HG03095 (cell line): ENCODE results near the gene KMT2E.
"Not testable (repeated sequence)": the region's sequence is repeated elsewhere in the genome, so short reads cannot be mapped to it uniquely, and the experiment has no call there.

Source experiments
- ATAC-seq: cut with Tn5 transposase; IDR thresholded peaks from one replicate; pipeline ENCODE4 v1.9.1; 2021; ENCODE audit warnings: moderate library complexity; ENCODE audit not compliant: unreplicated experiment

Gene KMT2E

DNA sequence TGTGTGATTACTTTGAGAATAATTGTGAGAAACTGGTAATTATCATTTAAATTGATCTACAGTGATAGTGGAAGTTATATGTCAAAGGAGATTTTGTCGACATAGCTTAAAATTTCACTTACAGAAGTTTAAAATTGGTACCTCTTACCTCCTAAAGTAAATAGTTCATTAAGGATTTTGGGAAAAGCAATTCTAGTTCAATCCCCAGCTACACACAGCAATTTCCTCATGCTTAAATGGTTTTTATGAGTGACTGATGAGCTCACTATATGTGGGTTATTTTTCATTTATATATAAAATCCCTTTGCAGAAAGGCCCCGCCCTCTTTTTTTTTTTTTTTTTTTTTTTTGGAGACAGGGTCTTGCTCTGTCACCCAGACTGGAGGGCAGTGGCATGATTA is 12.7 kb downstream of the KMT2E start:
- no peak for ATAC-seq

DNA sequence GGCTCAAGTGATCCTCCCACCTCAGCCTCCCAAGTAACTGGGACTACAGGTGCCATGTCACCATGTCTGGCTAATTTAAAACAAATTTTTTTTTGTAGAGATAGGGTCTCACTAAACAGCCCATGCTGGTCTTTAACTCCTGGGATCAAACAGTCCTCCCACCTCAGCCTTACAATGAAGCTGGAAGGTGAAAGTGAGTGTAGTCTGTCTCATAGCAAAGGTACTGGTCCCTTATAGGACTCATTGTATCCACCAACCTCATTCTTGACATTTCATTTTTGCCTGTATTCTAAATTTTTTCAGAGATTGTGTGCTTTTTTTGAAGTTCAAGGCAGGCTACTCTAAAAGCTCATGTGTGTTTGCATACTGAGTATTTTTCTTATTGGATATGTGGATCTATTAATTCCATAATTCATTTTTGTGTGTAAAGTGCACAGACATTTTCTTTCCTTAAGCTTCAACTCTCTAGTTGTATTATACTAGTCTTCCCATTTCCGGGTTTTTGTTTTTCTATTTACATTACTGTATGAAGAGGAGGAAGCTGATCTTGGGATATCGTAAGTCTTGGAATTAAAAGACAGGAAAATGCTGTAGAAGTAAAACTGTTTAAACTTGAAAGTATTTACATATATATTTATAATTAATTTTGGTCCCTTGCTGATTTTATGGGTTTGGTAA is 13.3 kb downstream of the KMT2E start:
- ATAC-seq: no peak

DNA sequence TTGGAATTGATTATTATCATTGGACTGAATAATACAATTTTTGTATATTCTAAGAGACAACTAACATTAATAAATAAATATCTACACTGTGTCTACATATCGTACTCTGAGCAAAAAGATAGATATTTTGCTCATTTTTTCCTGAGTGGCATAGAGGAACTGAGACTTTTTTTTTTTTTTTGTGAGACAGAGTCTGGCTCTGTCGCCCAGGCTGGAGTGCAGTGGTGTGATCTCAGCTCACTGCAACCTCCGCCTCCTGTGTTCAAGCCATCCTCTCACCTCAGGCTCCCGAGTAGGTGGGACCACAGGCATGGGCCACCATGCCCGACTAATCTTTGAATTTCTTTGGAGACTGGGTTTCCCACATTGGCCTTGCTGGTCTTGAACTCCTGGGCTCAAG is 14.0 kb downstream of the KMT2E start:
- no peak for ATAC-seq

DNA sequence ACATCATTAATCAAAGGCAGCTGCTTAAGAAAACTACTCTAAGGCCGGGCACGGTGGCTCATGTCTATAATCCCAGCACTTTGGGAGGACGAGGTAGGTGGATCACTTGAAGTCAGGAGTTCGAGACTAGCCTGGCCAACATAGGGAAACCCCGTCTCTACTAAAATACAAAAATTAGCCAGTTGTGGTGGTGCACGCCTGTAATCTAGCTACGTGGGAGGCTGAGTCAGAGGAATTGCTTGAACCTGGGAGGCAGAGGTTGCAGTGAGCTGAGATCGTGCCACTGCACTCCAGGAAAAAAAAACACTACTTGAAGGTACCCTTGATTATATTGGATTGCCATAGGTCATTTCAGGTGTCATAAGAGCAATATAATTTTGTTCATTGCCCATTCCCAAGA is 14.9 kb downstream of the KMT2E start:
- ATAC-seq: not testable (repeated sequence)

DNA sequence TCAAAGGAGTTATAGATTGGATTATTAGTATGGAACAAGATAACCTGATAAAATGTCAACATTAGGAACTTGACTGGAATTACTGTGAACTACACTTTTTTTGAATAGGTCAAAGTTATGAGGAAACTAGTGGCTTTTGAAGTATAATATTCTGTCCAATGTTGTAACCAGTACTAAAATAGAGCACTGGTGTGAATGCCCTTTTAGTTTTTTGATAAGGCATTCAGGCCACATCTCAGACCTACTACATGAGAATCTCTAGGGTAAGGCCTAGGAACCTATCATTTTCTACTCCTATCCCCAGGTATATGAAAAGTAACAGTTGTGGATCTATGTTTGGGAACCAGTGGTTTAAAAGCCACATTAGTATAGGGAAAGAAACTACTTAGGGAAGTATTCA is 16.4 kb downstream of the KMT2E start:
- no peak for ATAC-seq

DNA sequence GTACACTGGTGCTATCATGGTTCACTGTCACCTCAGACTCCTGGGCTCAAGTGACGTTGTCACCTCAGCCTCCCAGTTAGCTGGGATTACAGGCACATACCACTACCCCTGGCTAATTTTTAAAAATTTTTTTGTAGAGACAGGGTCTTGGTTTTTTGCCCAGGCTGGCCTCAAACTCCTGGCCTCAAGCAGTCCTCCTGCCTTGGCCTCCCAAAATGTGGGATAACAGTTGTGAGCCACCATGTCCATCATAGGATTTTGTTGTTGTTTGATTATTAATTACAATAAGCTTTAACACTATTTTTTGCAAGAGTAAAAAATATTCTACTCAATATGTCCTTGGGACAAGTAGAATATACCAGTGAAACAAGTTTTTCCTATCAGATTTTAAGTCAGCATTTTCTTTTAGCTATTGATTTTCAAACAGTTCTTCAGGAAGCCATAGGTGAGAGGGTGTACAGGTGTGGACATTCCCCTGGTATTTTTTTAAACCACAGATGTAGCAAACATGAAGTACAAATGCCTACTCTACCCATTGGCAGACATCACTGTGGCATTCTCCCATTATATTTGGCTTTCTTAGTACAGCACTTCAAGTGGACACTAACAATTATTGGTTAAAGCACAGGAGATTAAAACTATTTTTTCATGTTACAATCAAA is 18.7 kb downstream of the KMT2E start:
- ATAC-seq: no peak

DNA sequence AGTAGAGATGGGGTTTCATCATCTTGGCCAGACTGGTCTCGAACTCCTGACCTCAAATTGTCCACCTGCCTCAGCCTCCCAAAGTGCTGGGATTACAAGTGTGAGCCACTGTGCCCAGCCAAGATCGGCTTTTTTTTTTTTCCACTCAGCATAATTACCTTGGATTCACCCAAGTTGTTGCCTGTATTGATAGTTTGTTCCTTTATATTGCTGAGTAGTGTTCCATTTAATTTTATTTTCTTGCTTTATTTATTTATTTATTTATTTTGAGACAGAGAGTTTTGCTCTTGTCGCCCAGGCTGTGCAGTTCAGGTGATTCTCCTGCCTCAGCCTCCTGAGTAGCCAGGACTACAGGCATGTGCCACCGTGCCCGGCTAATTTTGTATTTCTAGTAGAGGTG is 21.3 kb downstream of the KMT2E start:
- no peak for ATAC-seq

DNA sequence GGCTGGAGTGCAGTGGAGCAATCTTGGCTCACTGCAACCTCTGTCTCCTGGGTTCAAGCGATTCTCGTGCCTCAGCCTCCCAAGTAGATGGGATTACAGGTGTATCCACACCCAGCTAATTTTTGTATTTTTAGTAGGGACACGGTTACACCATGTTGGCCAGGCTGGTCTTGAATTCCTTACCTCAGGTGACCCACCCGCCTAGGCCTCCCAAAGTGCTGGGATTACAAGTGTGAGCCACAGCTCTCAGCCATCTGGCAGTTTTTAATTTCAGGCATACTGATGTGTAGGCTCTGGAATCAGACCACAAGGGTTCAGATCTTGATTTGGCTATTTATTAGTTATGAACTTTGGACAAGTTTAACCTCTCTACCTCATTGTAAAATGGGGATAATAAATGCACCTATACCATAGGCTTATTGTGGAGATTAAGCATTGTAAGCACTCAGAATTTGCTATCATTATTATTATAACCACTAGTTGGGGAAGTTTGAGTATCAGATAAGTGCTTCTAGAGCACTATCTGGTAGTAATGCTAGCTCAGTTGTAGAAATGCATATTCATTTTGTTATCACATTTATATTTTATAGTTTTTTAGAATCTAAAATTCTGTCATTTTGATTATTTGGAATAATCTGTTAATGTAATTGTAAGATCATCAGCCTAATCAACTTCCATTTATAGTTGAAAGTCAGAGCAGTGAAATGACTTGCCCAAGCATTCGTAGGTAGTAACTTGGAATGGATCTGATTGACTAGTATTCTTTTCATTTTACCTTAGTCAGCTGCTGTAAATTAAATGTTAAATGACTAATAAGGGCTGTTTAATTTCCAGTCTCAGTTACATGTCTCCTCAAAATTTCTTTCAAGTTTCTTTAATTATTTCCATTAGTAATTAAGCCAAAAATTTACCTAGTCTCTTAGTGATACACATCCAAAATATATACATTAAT is 22.5 kb downstream of the KMT2E start:
- ATAC-seq: no peak

DNA sequence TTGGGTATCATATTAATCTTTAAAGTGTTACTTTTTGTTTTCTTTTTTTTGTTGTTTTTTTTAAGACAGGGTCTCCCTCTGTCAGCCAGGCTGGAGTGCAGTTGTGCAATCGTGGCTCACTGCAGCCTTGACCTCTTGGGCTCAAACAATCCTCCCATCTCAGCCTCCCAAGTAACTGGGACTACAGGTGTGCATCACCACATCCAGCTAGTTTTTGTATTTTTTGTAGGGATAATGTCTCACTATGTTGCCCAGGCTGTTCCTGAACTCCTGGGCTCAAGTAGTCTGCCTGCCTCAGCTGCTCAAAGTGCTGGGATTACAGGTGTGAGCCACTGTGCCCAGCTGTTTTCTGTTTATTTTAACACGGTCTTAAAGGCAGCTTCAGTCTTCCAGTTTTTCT is 23.3 kb downstream of the KMT2E start:
- no peak for ATAC-seq

DNA sequence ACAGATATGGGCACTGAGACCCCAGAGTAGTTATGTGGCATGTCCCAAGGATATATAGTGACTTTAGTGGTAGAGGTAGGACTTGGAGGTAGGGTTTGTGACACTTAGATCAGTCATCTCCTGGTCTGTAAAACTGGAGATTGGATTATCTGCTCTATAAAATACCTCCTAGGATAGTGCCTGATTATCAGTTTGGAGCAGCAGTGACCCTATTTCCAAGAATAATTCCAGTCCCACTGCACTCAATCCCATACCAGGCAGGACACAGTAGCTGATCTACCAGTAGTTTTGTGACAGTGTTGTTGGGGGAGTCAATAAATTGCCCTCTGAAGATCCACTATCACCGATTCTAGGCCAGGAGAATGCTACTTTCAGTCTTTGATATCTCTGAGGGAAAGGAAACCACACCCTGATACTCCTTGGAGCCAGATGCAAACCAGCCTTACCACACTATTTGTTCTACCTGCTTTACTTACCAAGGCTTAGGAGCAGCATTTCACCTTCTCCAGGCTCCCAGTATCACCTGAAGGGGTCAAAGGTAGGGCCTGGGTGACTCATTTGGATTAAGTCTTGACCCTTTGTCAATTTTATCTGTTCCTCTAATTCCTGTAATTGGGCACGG is 30.6 kb downstream of the KMT2E start:
- no peak for ATAC-seq

DNA sequence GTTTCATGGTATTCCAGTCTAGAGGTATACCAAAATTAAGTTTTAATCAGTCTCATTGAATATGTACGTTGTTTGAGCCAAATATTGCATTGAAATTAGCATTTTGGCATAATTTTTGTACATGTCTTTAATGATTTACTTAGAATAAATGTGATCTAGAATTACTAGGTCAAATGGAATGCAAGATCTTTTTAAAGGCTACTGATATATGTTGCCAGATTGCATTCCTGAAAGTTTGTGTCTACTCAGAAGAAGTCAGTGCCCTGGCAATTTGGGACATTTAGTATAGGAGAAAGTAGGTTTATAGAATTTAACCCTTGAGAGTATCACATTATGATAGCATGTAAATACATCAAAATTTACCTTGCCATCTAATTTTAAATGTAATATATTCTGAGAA is 32.4 kb downstream of the KMT2E start:
- no peak for ATAC-seq

DNA sequence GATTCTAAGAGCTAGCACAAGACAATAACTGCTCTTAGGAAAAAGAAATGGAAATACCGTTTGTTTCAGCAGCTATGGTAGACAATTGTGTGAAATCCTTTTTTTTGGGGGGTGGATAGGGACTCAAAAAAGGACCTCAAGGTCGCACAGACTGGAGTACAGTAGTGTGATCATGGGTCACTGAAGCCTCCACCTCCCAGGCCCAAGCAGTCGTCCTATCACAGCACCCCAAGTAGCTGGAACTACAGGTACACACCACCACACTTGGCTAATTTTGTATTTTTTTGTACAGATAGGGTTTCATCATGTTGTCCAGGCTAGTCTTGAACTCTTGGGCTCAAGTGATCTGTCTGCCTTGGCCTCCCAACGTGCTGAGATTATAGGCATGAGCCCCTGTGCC is 33.9 kb downstream of the KMT2E start:
- no peak for ATAC-seq

DNA sequence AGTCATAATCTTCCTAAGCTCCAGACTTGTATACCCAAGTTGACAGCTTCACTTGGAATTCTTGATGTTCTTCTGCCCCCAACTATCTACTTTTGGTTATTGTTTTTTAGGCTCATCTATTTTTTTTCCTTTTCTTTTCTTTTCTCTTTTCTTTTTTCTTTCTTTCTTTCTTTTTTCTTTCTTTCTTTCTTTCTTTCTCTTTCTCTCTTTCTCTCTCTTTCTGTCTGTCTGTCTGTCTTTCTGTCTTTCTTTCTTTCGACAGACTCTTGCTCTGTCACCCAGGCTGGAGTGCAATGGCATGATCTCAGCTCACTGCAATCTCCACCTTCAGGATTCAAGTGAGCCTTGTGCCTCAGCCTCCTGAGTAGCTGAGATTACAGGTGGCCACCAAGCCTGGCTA is 36.5 kb downstream of the KMT2E start:
- ATAC-seq: no peak

DNA sequence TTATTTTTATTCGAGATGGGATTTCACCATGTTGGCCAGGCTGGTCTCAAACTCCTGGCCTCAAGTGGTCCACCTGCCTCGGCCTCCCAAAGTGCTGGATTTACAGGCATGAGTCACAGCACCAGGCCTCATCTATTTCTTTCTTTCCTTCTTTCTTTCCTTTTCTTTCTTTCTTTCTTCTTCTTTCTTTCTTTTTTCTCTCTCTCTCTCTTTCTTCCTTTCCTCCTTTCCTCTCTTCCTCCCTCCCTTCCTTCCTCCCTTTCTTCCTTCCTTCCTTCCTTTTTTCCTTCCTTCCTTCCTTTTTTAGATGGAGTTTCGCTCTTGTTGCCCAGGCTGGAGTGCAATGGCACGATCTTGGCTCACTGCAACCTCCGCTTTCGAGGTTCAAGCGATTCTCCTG is 36.9 kb downstream of the KMT2E start:
- not testable (repeated sequence) for ATAC-seq

DNA sequence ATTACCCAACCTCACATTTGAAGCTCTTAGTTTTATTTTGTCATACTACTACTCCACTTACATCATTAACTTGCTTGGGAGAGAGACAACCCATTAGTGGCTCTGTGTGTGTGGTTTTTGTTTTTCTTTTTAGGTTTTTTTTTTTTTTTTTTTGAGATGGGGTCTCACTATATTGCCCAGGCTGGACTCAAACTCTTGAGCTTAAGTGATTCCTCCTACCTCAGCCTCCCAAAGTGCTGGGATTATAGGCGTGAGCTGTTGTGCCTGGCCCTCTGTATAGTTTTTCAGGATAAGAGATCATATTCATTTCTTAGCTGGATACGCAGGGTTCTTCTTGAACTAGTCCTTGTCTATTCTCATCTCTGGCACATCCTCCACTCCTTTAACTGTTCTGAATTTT is 41.1 kb downstream of the KMT2E start:
- no peak for ATAC-seq

DNA sequence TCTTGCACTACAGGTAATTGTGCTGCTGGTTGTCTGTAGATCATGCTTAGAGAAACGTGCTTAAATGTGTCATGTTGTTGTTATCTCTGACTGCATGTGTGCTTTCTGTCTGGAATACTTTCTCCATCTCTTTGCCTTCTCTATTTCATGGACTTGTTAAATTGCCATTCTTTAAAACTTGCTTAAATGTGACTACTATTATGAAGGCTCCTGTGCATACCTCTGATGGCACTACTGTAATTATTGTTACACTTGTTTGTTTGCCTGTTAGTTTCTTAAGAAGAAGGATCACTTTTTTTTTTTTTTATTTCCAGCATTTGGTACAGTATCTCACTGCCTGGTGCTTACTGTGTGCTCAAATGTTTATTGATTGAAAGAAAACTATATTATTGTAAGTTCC is 41.6 kb downstream of the KMT2E start:
- no peak for ATAC-seq

DNA sequence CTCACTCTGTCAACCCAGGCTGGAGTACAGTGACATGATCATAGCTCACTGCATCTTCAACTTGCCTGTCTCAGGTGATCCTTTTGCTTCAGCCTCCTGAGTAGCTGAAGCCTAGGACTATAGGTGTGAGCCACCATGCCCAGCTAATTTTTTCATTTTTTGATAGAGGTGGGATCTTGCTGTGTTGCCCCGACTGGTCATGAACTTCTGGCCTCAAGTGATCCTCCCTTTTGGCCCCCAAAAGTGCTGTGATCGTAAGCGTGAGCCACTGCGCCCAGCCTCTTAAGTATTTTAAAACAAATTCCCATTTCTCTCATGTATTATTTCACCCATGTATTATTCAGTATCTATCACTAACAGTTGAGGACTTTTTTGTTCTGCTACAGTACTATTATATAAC is 43.5 kb downstream of the KMT2E start:
- no peak for ATAC-seq

DNA sequence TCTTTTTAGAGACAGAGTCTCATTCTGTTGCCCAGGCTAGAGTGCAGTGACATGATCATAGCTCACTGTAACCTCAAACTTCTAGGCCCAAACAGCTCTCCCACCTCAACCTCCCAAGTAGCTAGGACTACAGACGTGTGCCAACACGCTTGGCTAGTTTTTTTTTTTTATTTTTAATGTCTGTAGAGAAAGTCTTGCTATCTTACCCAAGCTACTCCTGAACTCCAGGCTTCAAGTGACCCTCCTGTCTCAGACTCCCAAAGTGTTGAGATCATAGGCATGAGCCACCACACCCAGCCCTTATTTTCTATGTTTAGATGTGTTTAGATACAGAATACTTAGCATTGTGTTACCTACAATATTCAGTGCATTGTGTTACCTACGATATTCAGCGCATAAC is 46.4 kb downstream of the KMT2E start:
- ATAC-seq: no peak

DNA sequence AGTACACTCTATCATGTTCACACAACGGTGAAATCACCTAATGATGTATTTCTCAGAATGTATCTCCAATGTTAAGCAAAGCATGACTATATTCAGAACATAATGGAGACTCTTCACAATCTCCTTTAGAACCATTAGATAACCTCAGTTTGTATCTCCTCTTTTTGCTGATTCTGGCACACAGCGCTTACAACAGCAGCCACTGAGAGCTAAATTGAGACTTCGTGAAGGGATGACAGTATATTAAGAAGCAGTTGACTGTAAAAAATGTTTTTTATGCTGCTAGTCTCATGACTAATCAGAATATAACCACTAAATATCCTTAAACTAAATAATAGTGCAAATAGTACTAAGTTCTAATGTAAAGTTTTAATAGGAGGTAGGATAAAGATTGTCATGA is 46.9 kb downstream of the KMT2E start:
- no peak for ATAC-seq

DNA sequence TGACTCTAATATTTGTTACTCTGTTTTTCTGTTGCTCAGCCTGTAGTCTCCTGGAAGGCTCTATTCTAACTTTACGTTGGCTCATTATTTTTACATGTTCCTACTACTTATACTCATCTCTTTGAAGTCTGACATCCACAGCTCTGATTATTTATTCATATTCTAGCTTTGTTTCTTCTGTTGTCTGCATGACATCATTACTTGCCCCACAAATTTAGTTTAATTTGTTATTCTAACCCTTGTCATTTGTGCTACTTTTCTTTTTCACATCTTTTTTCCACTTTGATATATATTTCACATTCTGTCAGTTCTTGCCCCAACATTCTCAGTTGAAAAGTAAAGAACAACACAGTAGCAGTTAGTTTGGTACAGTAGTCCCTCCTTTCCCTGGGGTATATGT is 51.1 kb downstream of the KMT2E start:
- ATAC-seq: no peak

DNA sequence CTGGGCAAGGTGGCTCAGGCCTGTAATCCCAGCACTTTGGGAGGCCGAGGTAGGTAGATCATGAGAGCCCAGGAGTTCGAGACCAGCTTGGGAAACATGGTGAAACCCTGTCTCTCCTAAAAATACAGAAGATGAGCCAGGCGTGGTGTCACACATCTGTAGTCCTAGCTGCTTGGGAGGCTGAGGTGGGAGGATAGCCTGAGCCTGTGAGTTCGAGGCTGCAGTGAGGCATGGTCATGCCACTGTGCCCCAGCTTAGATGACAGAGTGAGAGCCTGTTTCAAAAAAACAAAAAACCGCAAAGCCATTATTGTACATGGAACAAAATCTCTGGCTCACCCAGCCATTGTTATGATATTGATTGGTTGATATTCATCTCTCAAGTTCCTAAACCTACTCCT is 53.7 kb downstream of the KMT2E start:
- no peak for ATAC-seq
